Non-pigmented ciliary epithelial cell (primary cell): ENCODE data around the gene FYB1.

Experiments
- DNase-seq: peaks from one replicate; pipeline ENCODE4 v3.0.0-alpha.2; 2010; ENCODE audit warnings: low read depth

FYB1 gene

DNA sequence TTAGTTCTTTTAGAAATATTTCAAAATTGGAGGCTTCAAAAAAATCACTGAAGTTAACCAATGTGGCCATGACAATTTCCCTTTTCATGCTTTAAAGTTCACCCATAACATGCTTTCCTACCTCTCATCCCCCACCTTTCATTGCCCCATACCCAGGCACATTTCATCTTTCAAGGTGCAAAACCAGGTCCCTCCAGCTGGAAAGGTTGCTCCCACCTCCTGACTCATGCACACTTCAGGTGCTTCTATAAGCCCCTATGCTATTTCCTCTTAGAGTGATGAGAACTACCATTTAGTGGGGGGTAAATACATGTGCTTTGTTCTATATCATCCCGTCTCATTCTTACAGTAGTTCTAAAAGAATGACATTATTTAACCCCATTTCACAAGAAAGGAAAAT lies 15.4 kb downstream of the FYB1 start:
- DNase-seq = no peak

- no peak for DNase-seq
Measured at GRCh38 chr5:39203275-39203922, 16.0 kb downstream of the FYB1 start.

DNA sequence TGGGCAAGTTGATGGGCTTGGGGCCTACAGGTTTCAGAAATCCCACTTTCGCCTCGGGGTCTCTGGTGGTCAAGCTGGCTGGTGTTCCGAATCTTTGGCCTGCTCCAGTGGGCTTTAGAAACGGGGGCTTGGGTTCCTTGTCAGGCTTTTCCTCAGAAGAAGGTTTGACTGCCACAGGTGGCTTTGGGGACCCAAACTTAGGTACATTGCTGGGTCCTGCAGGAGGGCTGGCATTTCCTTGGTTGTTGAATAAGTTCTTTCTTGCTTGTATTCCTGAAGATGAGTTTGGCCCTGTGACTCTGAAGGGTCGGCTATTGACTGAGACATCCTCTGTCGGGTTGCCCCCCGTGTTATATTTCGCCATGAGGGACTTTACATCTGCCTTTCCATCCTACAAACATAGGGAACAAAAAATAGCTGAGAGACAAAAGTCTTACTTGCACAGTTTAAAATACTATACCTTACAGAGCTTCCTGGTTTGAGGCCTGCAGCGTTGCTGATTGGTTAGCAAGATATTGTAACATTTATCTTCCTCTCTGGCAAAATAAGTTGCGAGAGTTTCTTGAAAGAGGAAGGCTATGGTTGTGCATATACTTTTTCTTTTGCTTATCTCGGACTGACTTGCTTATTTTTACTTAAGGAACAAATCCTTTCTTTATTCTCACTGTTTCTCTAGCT lies 16.6 kb downstream of the FYB1 start:
- no peak for DNase-seq

- no peak for DNase-seq
Measured at GRCh38 chr5:39201781-39202596, 17.4 kb downstream of the FYB1 start.

- no peak for DNase-seq
Measured at GRCh38 chr5:39201160-39201780, 18.1 kb downstream of the FYB1 start.

DNA sequence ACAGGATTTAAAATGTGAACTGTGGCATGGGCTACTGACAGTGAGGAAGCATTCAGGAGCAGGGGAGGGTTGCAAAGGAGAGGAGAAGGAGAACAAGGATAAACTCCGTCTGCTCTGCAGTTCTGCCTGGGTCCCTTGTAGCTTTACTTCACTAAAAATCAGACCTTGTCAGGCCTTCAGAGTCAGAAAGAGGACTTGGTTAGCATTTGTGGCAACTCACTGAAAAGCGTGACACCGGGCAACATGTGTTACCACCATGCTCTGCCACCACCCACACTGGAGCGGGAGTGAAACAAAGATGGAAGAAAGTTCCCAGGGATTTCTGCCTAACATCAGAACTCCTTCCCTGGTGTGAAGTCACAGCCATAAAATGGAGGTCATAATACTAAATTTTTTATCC lies 19.3 kb downstream of the FYB1 start:
- DNase-seq = no peak

- DNase-seq = no peak
Measured at GRCh38 chr5:39199335-39199734, 20.0 kb downstream of the FYB1 start.

DNA sequence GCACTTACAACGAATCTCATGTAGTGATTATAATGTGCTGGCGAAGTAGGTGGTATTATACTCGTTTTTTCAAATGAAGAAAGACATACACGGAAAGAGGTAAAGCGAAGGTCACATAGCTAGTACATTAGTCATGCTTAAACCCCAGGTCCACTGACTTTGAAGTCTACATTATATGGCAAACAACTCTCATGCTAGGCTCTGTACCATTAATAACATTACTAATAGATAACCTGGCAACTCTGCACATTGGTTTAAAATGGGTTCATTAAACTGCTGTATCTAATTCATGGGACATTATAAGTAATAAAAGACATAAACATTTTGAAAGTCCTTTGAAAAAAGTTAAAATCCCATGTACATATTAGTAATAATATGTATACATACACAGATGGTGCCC lies 21.2 kb downstream of the FYB1 start:
- peak; percentile 68 for DNase-seq

GRCh38 chr5:39197556-39197955 lies 21.8 kb downstream of the FYB1 start:
- DNase-seq = no peak

DNA sequence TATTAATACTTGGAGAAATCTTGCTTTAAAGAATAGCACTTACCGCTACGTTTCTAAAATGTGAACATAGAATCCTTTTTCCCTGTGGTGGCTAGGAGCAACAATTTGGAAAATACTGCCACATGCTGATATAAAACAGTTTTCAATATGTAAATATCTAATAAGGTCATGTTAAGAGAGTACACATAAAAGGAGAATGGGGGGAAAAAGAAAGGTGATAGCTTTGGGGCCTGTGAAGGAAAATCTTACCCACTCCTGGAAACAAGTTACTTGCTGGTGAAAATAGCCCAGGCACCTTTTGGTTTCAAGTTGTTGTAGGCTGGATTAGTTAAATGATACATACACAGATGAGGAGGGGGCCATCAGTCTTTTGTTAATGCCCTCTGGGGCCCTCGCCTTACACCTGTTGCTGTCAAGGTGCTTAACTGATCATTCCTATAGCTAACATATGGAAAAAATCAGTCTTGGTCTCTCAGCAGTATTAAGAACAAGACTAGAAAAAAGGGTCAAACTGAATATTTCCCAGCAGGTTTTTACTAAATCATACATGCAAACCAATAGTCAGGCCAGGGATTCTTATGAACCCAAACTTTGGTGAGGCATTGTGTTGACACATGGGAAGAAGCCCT lies 24.1 kb downstream of the FYB1 start:
- DNase-seq = no peak

DNA sequence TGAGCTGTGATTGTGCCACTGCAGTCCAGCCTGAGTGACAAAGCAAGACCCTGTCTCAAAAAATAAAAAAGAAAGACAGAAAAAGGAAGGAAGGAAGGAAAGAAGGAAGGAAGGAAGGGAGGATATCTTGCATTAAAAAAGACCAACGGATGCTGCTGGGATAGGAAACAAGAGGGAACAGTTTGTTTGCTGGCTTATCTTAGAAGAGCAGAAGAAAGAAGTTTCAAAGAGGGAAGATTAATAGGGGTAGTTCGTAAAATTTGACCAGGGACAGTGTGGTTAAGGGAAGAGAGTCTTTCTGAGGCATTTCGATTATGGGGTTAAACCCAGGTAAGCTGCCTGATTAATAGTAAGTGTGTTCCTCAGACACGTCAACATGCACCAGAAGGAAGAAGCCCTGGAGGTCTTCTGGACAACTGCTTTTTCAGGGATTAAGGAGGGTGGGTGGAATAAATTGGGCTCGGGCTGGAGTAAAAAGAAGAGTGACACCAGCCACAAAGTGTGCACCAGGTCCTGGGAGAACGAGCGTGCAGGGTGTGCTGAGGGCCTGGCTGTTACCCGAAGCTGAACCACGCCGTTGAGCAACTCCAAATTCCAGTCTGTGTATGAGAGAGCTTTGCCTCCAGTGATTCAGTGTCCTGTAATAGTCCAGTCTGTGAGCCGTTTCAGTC lies 24.8 kb downstream of the FYB1 start:
- DNase-seq = peak; percentile 86

DNA sequence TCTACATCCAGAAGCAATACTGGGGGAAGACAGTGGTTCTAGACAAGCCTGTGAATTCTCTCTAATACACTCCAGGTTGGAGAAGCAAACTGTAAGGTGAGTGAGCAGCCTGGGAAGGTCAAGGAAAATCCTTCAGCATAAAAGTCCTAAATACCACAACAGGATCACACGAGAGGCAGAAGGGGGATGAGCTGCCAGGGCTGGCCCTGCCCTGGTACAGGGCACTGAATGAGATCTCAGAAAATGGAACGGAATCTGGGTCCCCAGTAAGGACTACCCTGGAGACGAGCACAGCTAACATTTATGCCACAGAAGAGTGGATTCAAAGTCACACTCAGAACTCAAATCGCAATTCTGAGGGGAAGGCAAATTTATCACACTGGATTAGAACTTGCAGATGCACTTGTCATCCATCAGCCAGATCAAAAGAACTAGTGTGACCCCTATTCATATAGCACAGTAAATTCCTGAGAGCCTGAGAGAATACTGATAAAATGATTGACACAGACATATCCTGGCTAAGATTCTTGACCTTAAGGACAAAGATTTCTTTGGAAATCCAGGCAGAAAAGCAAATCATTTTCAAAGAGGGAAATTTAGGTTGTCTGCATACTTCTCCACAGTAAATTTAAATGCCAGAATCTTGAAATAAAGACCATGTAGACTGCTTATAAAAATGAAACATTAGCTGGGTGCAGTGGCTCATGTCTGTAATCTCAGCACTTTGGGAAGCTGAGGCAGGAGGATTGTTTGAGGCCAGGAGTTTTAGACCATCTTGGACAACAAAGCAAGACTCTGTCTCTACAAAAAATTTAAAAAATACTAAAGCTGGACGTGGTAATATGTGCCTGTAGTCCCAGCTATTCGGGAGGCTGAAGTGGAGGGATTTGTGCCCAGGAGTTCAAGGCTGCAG lies 25.6 kb downstream of the FYB1 start:
- no peak for DNase-seq

GRCh38 chr5:39192450-39193160 lies 26.8 kb downstream of the FYB1 start:
- DNase-seq = no peak

DNA sequence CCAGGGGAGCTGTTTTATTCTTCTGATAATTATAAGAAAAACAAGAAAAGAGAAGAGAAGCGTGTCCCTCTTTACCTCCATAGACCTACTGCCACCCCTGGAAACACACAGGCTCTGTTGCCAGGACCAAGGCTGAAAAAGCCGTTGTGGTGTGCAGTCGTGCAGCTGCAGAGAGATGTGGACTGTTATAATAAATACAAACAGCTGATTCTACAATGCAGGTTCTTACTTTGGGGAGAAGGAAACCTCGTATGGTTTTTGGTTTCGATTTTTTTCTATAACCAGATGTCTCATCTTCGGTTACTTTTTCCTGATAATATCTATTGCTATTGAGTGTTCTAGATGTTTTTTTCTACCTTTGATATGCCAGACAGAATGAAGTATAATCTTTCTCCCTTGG lies 28.1 kb downstream of the FYB1 start:
- no peak for DNase-seq

- DNase-seq = no peak
Measured at GRCh38 chr5:39190311-39191102, 28.9 kb downstream of the FYB1 start.

GRCh38 chr5:39189292-39189955 lies 29.9 kb downstream of the FYB1 start:
- no peak for DNase-seq

DNA sequence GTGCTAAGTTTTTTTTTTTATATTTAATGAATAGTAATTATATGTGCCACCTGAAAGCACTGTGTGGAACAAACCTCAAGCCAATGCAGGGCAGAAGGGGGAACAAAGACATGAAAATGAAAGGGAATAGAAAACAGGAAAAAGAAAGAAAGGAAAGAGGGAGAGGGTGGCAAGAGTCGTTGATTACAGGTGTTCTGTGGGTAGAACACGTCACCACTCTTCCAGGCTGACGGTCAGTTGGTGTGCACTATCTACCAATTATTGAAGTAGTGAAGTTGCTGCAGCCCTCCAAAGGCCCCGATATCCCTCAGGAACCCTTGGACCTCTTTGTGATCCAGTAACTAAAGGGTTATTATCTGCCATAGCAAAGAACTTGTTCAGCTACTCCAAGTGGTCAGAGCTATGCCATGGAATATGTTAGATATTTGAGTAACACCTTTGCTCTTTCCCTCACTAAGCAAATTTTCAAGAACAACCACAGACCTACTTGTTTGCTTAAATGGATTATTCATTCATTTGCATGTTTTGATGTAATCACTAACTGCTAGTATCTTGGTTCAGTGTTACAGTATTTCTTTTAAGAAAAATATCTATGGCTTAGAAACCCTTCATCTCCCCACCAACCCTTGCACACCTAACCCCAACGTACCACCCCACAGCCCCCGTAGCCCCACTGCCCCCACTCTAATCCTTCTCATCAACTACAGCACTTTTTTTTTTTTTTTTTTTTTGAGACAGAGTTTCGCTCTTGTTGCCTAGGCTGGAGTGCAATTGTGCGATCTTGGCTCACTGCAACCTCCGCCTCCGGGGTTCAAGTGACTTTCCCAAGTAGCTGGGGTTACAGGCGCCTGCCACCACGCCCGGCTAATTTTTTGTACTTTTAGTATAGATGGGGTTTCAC lies 31.3 kb downstream of the FYB1 start:
- DNase-seq = no peak
